ENCODE measurements around the gene KIRREL3.

KIRREL3 gene

GRCh38 chr11:126499131-126499752, 501.3 kb downstream of the KIRREL3 start:
- Histone ChIP-seq H3K27ac (ENCODE audit: low read length) (no peak overlapping the region), H3K36me3 (ENCODE audit: control insufficient read depth in 1 of 2, insufficient read depth in 2 of 2, low read length in 2 of 2) (no peaks in the 10 kb centered on the region), H3K4me3 (ENCODE audit: low read depth in 1 of 2, low read length in 2 of 2) (no peak overlapping the region), H3K9me3 (ENCODE audit: control insufficient read depth in 1 of 2, low read length in 2 of 2) (no peaks in the 10 kb centered on the region), H3K27me3 (ENCODE audit: low read depth, low read length) (no peaks in the 10 kb centered on the region), H3K4me1 (ENCODE audit: control insufficient read depth in 1 of 2, insufficient read depth in 2 of 2, low read length in 2 of 2) (no peaks in the 10 kb centered on the region)

- Histone ChIP-seq H3K9me3 (ENCODE audit: control insufficient read depth in 1 of 2, low read length in 2 of 2) (no peaks in the 10 kb centered on the region), H3K4me3 (ENCODE audit: low read depth in 1 of 2, low read length in 2 of 2) (no peak overlapping the region), H3K4me1 (ENCODE audit: control insufficient read depth in 1 of 2, insufficient read depth in 2 of 2, low read length in 2 of 2) (no peaks in the 10 kb centered on the region), H3K27ac (ENCODE audit: low read length) (no peak overlapping the region), H3K27me3 (ENCODE audit: low read depth, low read length) (no peaks in the 10 kb centered on the region), H3K36me3 (ENCODE audit: control insufficient read depth in 1 of 2, insufficient read depth in 2 of 2, low read length in 2 of 2) (no peaks in the 10 kb centered on the region)
Observed at GRCh38 chr11:126498281-126498680, 502.3 kb downstream of the KIRREL3 start.

- Histone ChIP-seq H3K4me1 (ENCODE audit: control insufficient read depth in 1 of 2, insufficient read depth in 2 of 2, low read length in 2 of 2) (no peaks in the 10 kb centered on the region), H3K27me3 (ENCODE audit: low read depth, low read length) (no peaks in the 10 kb centered on the region), H3K9me3 (ENCODE audit: control insufficient read depth in 1 of 2, low read length in 2 of 2) (no peaks in the 10 kb centered on the region)
Observed at GRCh38 chr11:126497581-126498122, 502.9 kb downstream of the KIRREL3 start.

DNA sequence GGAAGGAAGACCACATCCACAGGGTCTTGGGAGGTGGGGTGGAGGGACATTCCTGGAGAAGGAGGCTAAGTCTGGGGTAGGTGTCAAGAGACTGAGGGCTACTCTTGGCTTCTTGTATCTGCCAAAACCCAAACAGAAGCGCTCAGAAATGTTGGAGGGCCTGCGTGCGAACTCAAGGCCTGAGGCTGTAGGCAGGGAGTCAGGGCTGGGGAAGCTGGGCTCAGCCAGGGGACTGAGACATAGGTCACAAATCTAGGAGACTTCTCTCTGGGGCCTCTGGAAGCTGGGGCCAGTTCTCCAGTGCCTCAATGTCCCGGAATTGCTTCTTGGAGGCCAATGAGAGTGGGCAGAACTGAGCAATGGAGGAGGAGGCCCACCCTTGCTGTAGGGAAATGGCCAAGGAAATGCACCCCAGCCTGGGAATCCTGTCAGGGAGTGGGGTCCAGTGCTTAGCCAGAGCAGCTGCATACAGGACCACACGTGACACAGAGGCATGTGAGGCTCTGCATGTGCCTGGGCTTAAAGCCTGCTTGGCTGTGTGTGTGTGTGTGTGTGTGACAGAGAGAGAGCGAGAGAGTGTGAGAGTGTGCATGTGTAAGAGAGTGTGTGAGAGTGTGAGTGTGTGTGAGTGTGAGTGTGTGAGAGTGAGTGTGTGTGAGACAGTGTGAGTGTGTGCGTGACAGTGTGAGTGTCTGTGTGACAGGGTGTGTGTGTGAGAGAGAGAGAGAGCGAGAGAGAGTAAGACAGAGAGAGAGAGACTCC, 503.8 kb downstream of the KIRREL3 start:
- Histone ChIP-seq H3K27ac (ENCODE audit: low read length) (no peak overlapping the region), H3K9me3 (ENCODE audit: control insufficient read depth in 1 of 2, low read length in 2 of 2) (no peaks in the 10 kb centered on the region), H3K36me3 (ENCODE audit: control insufficient read depth in 1 of 2, insufficient read depth in 2 of 2, low read length in 2 of 2) (no peaks in the 10 kb centered on the region), H3K4me1 (ENCODE audit: control insufficient read depth in 1 of 2, insufficient read depth in 2 of 2, low read length in 2 of 2) (no peaks in the 10 kb centered on the region), H3K27me3 (ENCODE audit: low read depth, low read length) (no peaks in the 10 kb centered on the region), H3K4me3 (ENCODE audit: low read depth in 1 of 2, low read length in 2 of 2) (no peak overlapping the region)

More at GRCh38 chr11:126497581-126498122, 502.9 kb downstream of the KIRREL3 start:
- Histone ChIP-seq H3K36me3 (ENCODE audit: control insufficient read depth in 1 of 2, insufficient read depth in 2 of 2, low read length in 2 of 2) (no peaks in the 10 kb centered on the region), H3K27ac (ENCODE audit: low read length) (no peak overlapping the region), H3K4me3 (ENCODE audit: low read depth in 1 of 2, low read length in 2 of 2) (no peak overlapping the region)

DNA sequence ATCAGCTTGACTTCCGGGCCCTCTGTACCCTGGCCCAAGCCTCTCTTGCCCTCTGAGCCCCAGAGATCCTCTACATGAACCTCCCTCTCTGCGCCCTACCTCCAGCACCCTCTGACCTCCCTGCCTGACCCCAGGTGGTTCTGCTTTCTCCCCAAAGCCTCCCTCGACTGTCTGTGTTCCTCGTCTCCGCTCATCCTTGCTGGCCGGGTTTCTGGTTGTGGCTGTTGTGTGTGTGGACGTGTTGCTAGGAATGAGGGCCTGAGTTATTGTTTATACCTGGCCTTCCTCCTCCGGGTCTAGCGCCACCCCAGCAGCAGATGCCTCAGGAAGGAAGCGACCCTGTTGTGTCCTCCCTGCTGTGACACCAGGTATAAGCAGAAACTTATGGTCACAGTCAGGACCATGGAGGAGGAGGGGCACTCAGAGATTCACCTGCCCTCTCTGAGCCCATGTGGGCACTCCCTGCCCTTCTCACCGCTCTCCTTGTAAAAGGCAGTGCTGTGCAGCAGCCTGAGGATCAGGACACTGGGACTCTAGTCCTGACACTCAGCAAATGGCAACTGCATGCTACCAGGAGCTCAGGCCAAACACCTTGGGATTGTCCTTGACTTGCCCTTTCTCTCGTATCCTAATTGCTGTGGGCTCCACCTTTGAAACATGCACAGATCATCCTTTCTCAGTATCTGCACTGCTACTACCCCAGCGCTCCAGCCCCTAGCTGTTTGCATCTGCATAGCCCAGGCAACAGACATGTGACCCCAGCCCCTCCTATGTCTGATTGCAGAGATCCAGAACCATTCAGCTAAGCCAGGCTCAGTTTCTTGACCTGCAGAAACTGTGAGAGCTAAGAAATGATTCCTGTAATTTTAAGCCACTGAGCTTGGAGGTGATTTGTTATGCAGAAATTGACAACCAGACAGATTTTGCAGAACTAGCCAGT, 505.0 kb downstream of the KIRREL3 start:
- H3K9me3 ChIP-seq (ENCODE audit: control insufficient read depth in 1 of 2, low read length in 2 of 2), result no peaks in the 10 kb centered on the region

DNA sequence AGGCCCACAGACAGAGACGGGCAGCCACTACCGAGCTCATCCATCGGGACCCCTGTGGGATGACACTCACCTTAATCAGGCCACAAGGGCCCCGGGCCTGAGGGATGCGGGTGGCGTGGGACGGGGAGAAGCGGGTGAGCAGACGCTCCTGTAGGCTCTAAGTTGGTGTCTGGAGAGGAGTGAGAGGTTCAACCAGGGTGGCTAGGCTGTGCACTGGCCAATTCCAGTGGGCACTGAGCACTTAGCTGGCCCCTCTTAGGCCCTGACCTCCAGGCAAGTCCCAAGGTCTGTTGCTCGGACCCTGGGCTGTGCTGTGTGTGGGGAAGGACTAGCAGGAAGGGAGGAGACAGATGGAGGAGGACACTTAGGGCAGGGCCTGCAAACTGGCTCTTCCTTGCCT, 505.7 kb downstream of the KIRREL3 start:
- no peak overlapping the region for H3K4me3 ChIP-seq (ENCODE audit: low read depth in 1 of 2, low read length in 2 of 2)
- no peaks in the 10 kb centered on the region for H3K4me1 ChIP-seq (ENCODE audit: control insufficient read depth in 1 of 2, insufficient read depth in 2 of 2, low read length in 2 of 2)
- no peak overlapping the region for H3K27ac ChIP-seq (ENCODE audit: low read length)
- no peaks in the 10 kb centered on the region for H3K27me3 ChIP-seq (ENCODE audit: low read depth, low read length)
- H3K36me3 ChIP-seq (ENCODE audit: control insufficient read depth in 1 of 2, insufficient read depth in 2 of 2, low read length in 2 of 2), result no peaks in the 10 kb centered on the region
- no peaks in the 10 kb centered on the region for H3K9me3 ChIP-seq (ENCODE audit: control insufficient read depth in 1 of 2, low read length in 2 of 2)

More for the DNA sequence above, 505.0 kb downstream of the KIRREL3 start:
- Histone ChIP-seq H3K4me3 (ENCODE audit: low read depth in 1 of 2, low read length in 2 of 2) (no peak overlapping the region), H3K36me3 (ENCODE audit: control insufficient read depth in 1 of 2, insufficient read depth in 2 of 2, low read length in 2 of 2) (no peaks in the 10 kb centered on the region), H3K4me1 (ENCODE audit: control insufficient read depth in 1 of 2, insufficient read depth in 2 of 2, low read length in 2 of 2) (no peaks in the 10 kb centered on the region), H3K27ac (ENCODE audit: low read length) (no peak overlapping the region), H3K27me3 (ENCODE audit: low read depth, low read length) (no peaks in the 10 kb centered on the region)

- Histone ChIP-seq H3K4me3 (ENCODE audit: low read depth in 1 of 2, low read length in 2 of 2) (no peak overlapping the region), H3K9me3 (ENCODE audit: control insufficient read depth in 1 of 2, low read length in 2 of 2) (no peaks in the 10 kb centered on the region), H3K27ac (ENCODE audit: low read length) (no peak overlapping the region)
Observed at GRCh38 chr11:126492331-126493082, 508.1 kb downstream of the KIRREL3 start.

GRCh38 chr11:126491092-126491491, 509.5 kb downstream of the KIRREL3 start:
- no peaks in the 10 kb centered on the region for H3K36me3 ChIP-seq (ENCODE audit: control insufficient read depth in 1 of 2, insufficient read depth in 2 of 2, low read length in 2 of 2)
- H3K27ac ChIP-seq (ENCODE audit: low read length), result no peak overlapping the region
- no peaks in the 10 kb centered on the region for H3K9me3 ChIP-seq (ENCODE audit: control insufficient read depth in 1 of 2, low read length in 2 of 2)
- H3K27me3 ChIP-seq (ENCODE audit: low read depth, low read length), result no peaks in the 10 kb centered on the region
- no peak overlapping the region for H3K4me3 ChIP-seq (ENCODE audit: low read depth in 1 of 2, low read length in 2 of 2)
- H3K4me1 ChIP-seq (ENCODE audit: control insufficient read depth in 1 of 2, insufficient read depth in 2 of 2, low read length in 2 of 2), result no peaks in the 10 kb centered on the region

More at GRCh38 chr11:126492331-126493082, 508.1 kb downstream of the KIRREL3 start:
- H3K36me3 ChIP-seq (ENCODE audit: control insufficient read depth in 1 of 2, insufficient read depth in 2 of 2, low read length in 2 of 2), result no peaks in the 10 kb centered on the region
- no peaks in the 10 kb centered on the region for H3K4me1 ChIP-seq (ENCODE audit: control insufficient read depth in 1 of 2, insufficient read depth in 2 of 2, low read length in 2 of 2)
- no peaks in the 10 kb centered on the region for H3K27me3 ChIP-seq (ENCODE audit: low read depth, low read length)

DNA sequence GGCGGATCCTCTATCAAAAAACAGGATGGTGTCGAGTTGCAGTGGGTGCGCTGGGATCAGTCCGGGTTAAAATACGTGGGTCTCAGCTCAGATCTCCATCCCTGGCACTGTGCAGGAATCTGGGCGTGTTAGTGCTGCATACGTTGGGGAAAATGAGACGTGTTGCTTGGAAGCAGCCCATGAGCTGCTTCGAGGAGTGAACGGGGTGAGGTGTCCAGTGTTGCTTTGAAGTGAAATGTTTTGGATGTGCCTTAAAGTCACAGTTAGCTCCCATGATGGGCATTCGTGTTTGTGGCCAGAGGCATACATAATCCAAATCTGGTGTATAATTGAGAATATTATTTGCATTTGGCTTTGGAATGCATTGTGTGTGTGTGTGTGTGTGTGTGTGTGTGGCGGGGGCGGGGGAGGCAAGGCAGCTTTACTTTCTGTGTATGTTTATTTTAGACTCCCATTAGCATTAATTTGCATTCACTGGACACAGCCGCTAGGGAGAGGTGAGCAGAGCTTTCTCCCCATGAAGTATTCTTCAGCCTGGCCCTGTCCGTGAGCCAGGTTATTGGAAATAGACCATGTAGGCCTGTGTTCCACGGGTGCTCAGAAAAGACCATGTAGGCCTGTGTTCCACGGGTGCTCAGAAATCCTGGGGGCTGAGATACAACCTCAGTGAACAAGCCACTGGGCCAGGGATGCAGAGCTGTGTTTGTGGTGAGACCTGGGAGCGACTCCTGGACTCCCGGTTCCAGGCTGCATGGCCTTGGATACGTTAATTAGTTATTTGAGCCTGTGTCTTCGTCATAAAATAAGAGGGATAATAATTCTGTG, 510.5 kb downstream of the KIRREL3 start:
- Histone ChIP-seq H3K36me3 (ENCODE audit: control insufficient read depth in 1 of 2, insufficient read depth in 2 of 2, low read length in 2 of 2) (no peaks in the 10 kb centered on the region), H3K4me3 (ENCODE audit: low read depth in 1 of 2, low read length in 2 of 2) (no peak overlapping the region), H3K4me1 (ENCODE audit: control insufficient read depth in 1 of 2, insufficient read depth in 2 of 2, low read length in 2 of 2) (no peaks in the 10 kb centered on the region), H3K9me3 (ENCODE audit: control insufficient read depth in 1 of 2, low read length in 2 of 2) (no peaks in the 10 kb centered on the region), H3K27me3 (ENCODE audit: low read depth, low read length) (no peaks in the 10 kb centered on the region), H3K27ac (ENCODE audit: low read length) (no peak overlapping the region)

All from muscle layer of duodenum (tissue), 2 donors.